Osteoblast (primary cell): Measurements from ENCODE around the gene CNOT9. TPM values are rescaled to one million over a fixed set of nuclear protein-coding genes. Genes with fewer than 3 reads are reported as not detected.
"Not testable (repeated sequence)": the region's sequence is repeated elsewhere in the genome, so short reads cannot be mapped to it uniquely, and the experiment has no call there.

Source experiments
- DNase-seq: peaks from one replicate; pipeline ENCODE4 v3.0.0; 2011; ENCODE audit warnings: low spot score, mixed read lengths; ENCODE audit not compliant: insufficient read length; ENCODE audit errors: missing footprints
- H2AFZ ChIP-seq: 2 replicates; pipeline ENCODE4 v1.6.0; 2011; ENCODE audit warnings: mild to moderate bottlenecking, low read length
- H3K27ac ChIP-seq: 2 replicates; pipeline ENCODE4 v1.5.1; 2011; ENCODE audit warnings: mild to moderate bottlenecking, low read depth, low read length, moderate library complexity
- H3K27me3 ChIP-seq: 2 replicates; pipeline ENCODE4 v1.6.0; 2012; ENCODE audit warnings: mild to moderate bottlenecking, control low read depth, inconsistent platforms, low read length, moderate library complexity; ENCODE audit not compliant: insufficient read depth
- H3K36me3 ChIP-seq: 2 replicates; pipeline ENCODE4 v1.5.1; 2011; ENCODE audit warnings: mild to moderate bottlenecking, low read length, control low read depth, moderate library complexity; ENCODE audit not compliant: insufficient read depth
- H3K4me1 ChIP-seq: 2 replicates; pipeline ENCODE4 v1.5.1; 2011; ENCODE audit warnings: mild to moderate bottlenecking, low read length, control low read depth, moderate library complexity; ENCODE audit not compliant: insufficient read depth
- H3K4me2 ChIP-seq: 2 replicates; pipeline ENCODE4 v1.6.0; 2011; ENCODE audit warnings: mild to moderate bottlenecking, low read length; ENCODE audit not compliant: insufficient read depth
- H3K4me3 ChIP-seq: fragments of 200-600 bp; sonication (generic); 3 replicates; pipeline ENCODE4 v1.5.1; 2012; ENCODE audit warnings: mild to moderate bottlenecking, low read length, inconsistent platforms; ENCODE audit not compliant: insufficient read depth
- H3K79me2 ChIP-seq: 2 replicates; pipeline ENCODE4 v1.6.0; 2012; ENCODE audit warnings: mild to moderate bottlenecking, low read length, control low read depth, inconsistent platforms; ENCODE audit not compliant: insufficient read depth
- H3K9me3 ChIP-seq: 2 replicates; pipeline ENCODE4 v1.5.1; 2011; ENCODE audit warnings: low read depth, low read length, control low read depth
- H4K20me1 ChIP-seq: 2 replicates; pipeline ENCODE4 v1.6.0; 2012; ENCODE audit warnings: mild to moderate bottlenecking, low read length, control low read depth; ENCODE audit not compliant: insufficient read depth
- total RNA-seq: library from RNA; depleted of rRNA; stranded (reverse); fragments of >200 nt; gene quantifications from 2 replicates; pipeline ENCODE4 v1.2.3, GENCODE V29; 2012
- TF ChIP-seq, protein P1 (sequence below): IDR thresholded peaks from 2 replicates; pipeline ENCODE4 v1.5.1; 2011; ENCODE audit warnings: mild to moderate bottlenecking, low read depth, low read length, moderate library complexity; ENCODE audit errors: extremely low read depth

Gene CNOT9
- total RNA-seq, 1 donor = 50.3 TPM

DNA sequence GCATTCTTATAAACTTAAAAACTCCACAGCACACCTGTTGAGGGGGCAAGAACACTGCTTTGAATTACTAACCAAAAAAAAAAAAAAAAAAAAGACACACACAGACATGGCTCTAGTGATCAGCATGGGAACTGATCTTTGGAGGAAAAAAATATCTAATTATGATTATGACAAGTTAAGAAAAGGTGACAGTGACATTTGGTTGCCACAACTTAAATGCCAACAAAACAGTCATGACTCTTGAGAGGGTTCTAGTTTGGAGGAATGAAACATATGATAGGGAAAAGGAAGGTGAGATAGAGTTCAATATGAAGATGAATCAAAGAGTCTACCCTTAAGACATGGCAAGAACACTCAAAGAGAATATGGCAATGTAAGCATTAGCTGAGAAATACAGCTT, 21.1 kb upstream of the CNOT9 start:
- no peak overlapping the region for H2AFZ ChIP-seq
- peaks cover 36% of the 10 kb centered on the region for H3K36me3 ChIP-seq
- H3K79me2 ChIP-seq = no peaks in the 10 kb centered on the region
- TF ChIP-seq, protein P1, sequence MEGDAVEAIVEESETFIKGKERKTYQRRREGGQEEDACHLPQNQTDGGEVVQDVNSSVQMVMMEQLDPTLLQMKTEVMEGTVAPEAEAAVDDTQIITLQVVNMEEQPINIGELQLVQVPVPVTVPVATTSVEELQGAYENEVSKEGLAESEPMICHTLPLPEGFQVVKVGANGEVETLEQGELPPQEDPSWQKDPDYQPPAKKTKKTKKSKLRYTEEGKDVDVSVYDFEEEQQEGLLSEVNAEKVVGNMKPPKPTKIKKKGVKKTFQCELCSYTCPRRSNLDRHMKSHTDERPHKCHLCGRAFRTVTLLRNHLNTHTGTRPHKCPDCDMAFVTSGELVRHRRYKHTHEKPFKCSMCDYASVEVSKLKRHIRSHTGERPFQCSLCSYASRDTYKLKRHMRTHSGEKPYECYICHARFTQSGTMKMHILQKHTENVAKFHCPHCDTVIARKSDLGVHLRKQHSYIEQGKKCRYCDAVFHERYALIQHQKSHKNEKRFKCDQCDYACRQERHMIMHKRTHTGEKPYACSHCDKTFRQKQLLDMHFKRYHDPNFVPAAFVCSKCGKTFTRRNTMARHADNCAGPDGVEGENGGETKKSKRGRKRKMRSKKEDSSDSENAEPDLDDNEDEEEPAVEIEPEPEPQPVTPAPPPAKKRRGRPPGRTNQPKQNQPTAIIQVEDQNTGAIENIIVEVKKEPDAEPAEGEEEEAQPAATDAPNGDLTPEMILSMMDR = no peak
- no peak overlapping the region for H3K4me3 ChIP-seq
- H3K4me2 ChIP-seq = no peak overlapping the region
- H3K27me3 ChIP-seq = no peaks in the 10 kb centered on the region
- no peak overlapping the region for H3K27ac ChIP-seq
- H4K20me1 ChIP-seq = no peaks in the 10 kb centered on the region
- no peaks in the 10 kb centered on the region for H3K4me1 ChIP-seq
- H3K9me3 ChIP-seq = no peaks in the 10 kb centered on the region
- no peak for DNase-seq

DNA sequence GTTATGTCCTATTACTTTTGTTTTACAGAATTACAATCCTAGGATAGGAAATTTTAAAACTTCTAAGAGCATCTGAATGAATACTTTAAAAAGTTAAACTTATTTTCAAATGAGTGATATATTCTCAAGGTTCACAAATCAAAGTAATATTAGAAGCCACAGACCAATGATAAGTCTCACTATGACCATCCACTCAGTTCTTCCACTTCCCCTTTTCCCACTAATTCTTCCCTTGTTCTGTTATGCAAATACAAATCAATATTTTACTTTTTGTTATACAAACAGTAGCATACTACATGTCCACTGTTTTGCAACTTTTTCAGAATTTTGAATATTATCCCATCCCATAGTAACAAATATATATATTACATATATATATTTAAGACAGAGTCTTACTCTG, 20.7 kb upstream of the CNOT9 start:
- DNase-seq = no peak
- H4K20me1 ChIP-seq = no peaks in the 10 kb centered on the region
- TF ChIP-seq, protein P1 = no peak
- no peak overlapping the region for H3K4me3 ChIP-seq
- no peaks in the 10 kb centered on the region for H3K9me3 ChIP-seq
- no peaks in the 10 kb centered on the region for H3K4me1 ChIP-seq
- H2AFZ ChIP-seq = no peak overlapping the region
- no peaks in the 10 kb centered on the region for H3K27me3 ChIP-seq
- H3K36me3 ChIP-seq = peaks cover 36% of the 10 kb centered on the region
- H3K27ac ChIP-seq = no peak overlapping the region
- no peaks in the 10 kb centered on the region for H3K79me2 ChIP-seq
- no peak overlapping the region for H3K4me2 ChIP-seq

DNA sequence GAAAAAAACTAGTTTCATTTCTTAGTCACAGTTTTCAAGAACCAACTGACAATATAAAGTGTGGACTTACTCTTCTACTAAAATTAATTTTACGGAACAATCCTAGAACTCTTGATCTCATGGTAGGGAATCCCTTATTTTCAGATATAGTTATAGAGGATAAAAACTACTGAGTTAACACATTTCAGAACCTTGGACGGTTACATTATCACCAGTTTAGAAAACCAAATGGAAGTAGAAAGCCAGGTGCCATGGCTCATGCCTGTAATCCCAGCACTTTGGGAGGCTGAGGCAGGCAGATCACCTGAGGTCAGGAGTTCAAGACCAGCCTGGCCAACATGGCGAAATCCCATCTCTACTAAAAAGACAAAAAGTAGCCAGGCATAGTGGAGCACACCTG, 14.4 kb upstream of the CNOT9 start:
- not testable (repeated sequence) for H3K27ac ChIP-seq, H3K79me2 ChIP-seq, DNase-seq, H3K4me2 ChIP-seq, H3K4me3 ChIP-seq, H3K4me1 ChIP-seq, H2AFZ ChIP-seq, H3K27me3 ChIP-seq, H4K20me1 ChIP-seq, H3K9me3 ChIP-seq
- peaks cover 44% of the 10 kb centered on the region for H3K36me3 ChIP-seq

DNA sequence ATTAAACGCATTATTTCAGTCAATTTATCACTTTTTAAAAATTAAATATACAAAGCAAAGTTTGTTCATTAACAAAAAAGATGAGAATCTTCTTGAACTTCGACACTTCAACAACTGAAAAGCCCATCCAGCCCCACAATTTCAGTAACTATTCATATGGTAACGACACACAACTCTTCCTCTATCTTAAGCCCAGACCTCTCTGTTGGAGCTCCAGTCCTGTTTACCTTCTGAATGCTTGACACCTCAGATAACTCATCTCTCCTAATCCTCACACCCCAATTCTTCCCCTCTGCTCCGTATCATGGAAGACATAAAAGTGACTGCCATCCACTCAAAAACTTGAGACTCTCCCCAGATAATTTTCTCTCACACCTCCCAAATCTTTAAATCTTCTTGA, 13.1 kb upstream of the CNOT9 start:
- no peak overlapping the region for H2AFZ ChIP-seq
- no peaks in the 10 kb centered on the region for H3K9me3 ChIP-seq
- no peak for DNase-seq
- peaks cover 46% of the 10 kb centered on the region for H3K36me3 ChIP-seq
- H4K20me1 ChIP-seq = no peaks in the 10 kb centered on the region
- TF ChIP-seq, protein P1 = no peak
- peak overlapping the region; percentile 19 for H3K27ac ChIP-seq
- H3K79me2 ChIP-seq = no peaks in the 10 kb centered on the region
- no peaks in the 10 kb centered on the region for H3K4me1 ChIP-seq
- no peaks in the 10 kb centered on the region for H3K27me3 ChIP-seq
- H3K4me3 ChIP-seq = no peak overlapping the region
- no peak overlapping the region for H3K4me2 ChIP-seq
